GM10248 (cell line): Measurements from ENCODE around the gene CHKB.

Source experiments
- CTCF ChIA-PET: fragments of 300-600 bp; sonication (Branson Sonifier 250); formaldehyde crosslinking; extraction: SDS; loops from one replicate; lab custom pipeline; 2021; ENCODE audit warnings: antibody characterized with exemption; lab: Yijun Ruan, JAX
- POLR2A ChIA-PET: fragments of 350-650 bp; sonication (Branson Sonifier 250); formaldehyde crosslinking; extraction: SDS; loops from one replicate; lab custom pipeline; 2020; ENCODE audit warnings: antibody characterized with exemption; lab: Yijun Ruan, JAX
- DNase-seq: peaks from one replicate; pipeline ENCODE4 v3.0.0; 2012; ENCODE audit errors: extremely low spot score
- CTCF ChIP-seq: IDR thresholded peaks from 2 replicates; pipeline ENCODE4 v1.5.1; 2012; ENCODE audit warnings: mild to moderate bottlenecking, low read depth; ENCODE audit errors: extremely low read depth, missing control alignments, control extremely low read depth

Gene CHKB

GRCh38 chr22:50570861-50571260 lies 11.8 kb downstream of the CHKB start:
- DNase-seq: no peak
- POLR2A ChIA-PET: no interaction called here
- CTCF ChIA-PET: interaction anchor here (1.0 to 2.8 kb wide), 4 partner anchors 8 to 22 kb away, joined by 3 to 25 read pairs (median 4); partner anchors contain the start of gene SYCE3
- no peak for TF ChIP-seq CTCF

- TF ChIP-seq CTCF: no peak
- ChIA-PET CTCF (interaction anchor here (1.0 to 1.7 kb wide), 4 partner anchors 9 to 51 kb away, joined by 3 to 6 read pairs (median 4); no protein-coding TSS in a partner anchor), POLR2A (interaction anchor here (1.1 kb wide), 1 partner anchor 45 kb away, joined by 3 read pairs; the partner anchor contains the start of gene SCO2)
- no peak for DNase-seq
Observed at GRCh38 chr22:50569896-50570535, 12.6 kb downstream of the CHKB start.

- CTCF ChIA-PET: interaction anchor here (1.2 to 1.7 kb wide), 2 partner anchors 12 to 52 kb away, joined by 5 read pairs; no protein-coding TSS in a partner anchor
- DNase-seq: no peak
- TF ChIP-seq CTCF: no peak
- POLR2A ChIA-PET: interaction anchor here (1.1 kb wide), 1 partner anchor 44 kb away, joined by 3 read pairs; the partner anchor contains the start of gene SCO2
Observed at GRCh38 chr22:50569041-50569459, 13.6 kb downstream of the CHKB start.

- ChIA-PET CTCF (interaction anchor here (1.7 kb wide), 1 partner anchor 11 kb away, joined by 5 read pairs; no protein-coding TSS in a partner anchor), POLR2A (interaction anchor here (1.1 kb wide), 1 partner anchor 43 kb away, joined by 3 read pairs; the partner anchor contains the start of gene SCO2)
- no peak for TF ChIP-seq CTCF
Observed at GRCh38 chr22:50568626-50569025, 14.0 kb downstream of the CHKB start.

GRCh38 chr22:50567721-50568252 lies 14.9 kb downstream of the CHKB start:
- POLR2A ChIA-PET: no interaction called here
- CTCF ChIA-PET: interaction anchor here (1.7 kb wide), 1 partner anchor 10 kb away, joined by 5 read pairs; no protein-coding TSS in a partner anchor
- TF ChIP-seq CTCF: no peak
- DNase-seq: no peak

More at GRCh38 chr22:50568626-50569025, 14.0 kb downstream of the CHKB start:
- DNase-seq: no peak

GRCh38 chr22:50564289-50564688 lies 18.4 kb downstream of the CHKB start:
- ChIA-PET CTCF (interaction anchor here (0.9 to 5.2 kb wide), 10 partner anchors 8 to 62 kb away, joined by 3 to 68 read pairs (median 10); partner anchors contain the start of genes CHKB, CPT1B, LMF2 and NCAPH2), POLR2A (interaction anchor here (0.6 to 1.0 kb wide), 3 partner anchors 14 to 697 kb away, joined by 3 to 4 read pairs (median 4); no protein-coding TSS in a partner anchor)
- no peak for DNase-seq
- no peak for TF ChIP-seq CTCF
